Karpas-422 (cell line): ENCODE results near the gene MRAS. TPM values are rescaled to one million over a fixed set of nuclear protein-coding genes. Genes with fewer than 3 reads are reported as not detected.
"Not testable (repeated sequence)": the region's sequence is repeated elsewhere in the genome, so short reads cannot be mapped to it uniquely, and the experiment has no call there.

ENCODE experiments used
- DNase-seq: peaks from one replicate; pipeline ENCODE4 v3.0.0-alpha.2; 2015
- H2AFZ ChIP-seq: fragments of 200-600 bp; sonication (generic); 2 replicates; pipeline ENCODE4 v1.6.1; 2014; ENCODE audit warnings: antibody characterized with exemption, low read length, mixed read lengths
- H3K27ac ChIP-seq: fragments of 200-600 bp; sonication (generic); 2 replicates; pipeline ENCODE4 v1.5.1; 2014; ENCODE audit warnings: mild to moderate bottlenecking, low read length, moderate library complexity
- H3K27me3 ChIP-seq: fragments of 200-600 bp; sonication (generic); 2 replicates; pipeline ENCODE4 v1.6.1; 2014; ENCODE audit warnings: low read length, mixed read lengths
- H3K36me3 ChIP-seq: fragments of 200-600 bp; sonication (generic); 2 replicates; pipeline ENCODE4 v1.6.1; 2014; ENCODE audit warnings: low read length, mixed read lengths; ENCODE audit not compliant: insufficient read depth
- H3K4me1 ChIP-seq: fragments of 200-600 bp; sonication (generic); 2 replicates; pipeline ENCODE4 v1.6.1; 2014; ENCODE audit warnings: mild to moderate bottlenecking, low read length, mixed read lengths
- H3K4me2 ChIP-seq: fragments of 200-600 bp; sonication (generic); 2 replicates; pipeline ENCODE4 v1.6.1; 2014; ENCODE audit warnings: low read length, low read depth, mild to moderate bottlenecking; ENCODE audit not compliant: poor library complexity, severe bottlenecking
- H3K4me3 ChIP-seq: fragments of 200-600 bp; sonication (generic); 2 replicates; pipeline ENCODE4 v1.5.1; 2014; ENCODE audit warnings: mild to moderate bottlenecking, antibody characterized with exemption, low read length, mixed read lengths
- H3K79me2 ChIP-seq: fragments of 200-600 bp; sonication (generic); 2 replicates; pipeline ENCODE4 v1.6.1; 2014; ENCODE audit warnings: mild to moderate bottlenecking, low read length, mixed read lengths
- H3K9ac ChIP-seq: fragments of 200-600 bp; sonication (generic); 2 replicates; pipeline ENCODE4 v1.6.0; 2014; ENCODE audit warnings: low read length
- H3K9me2 ChIP-seq: fragments of 200-600 bp; sonication (generic), shearing (Covaris generic); replicated peaks from 2 replicates; pipeline ENCODE4 v1.6.0; 2014; ENCODE audit warnings: mild to moderate bottlenecking, low read length, moderate library complexity; ENCODE audit not compliant: insufficient read depth
- H3K9me3 ChIP-seq: fragments of 300-700, 200-600 bp; sonication (generic); 2 replicates; pipeline ENCODE4 v1.6.1; 2014; ENCODE audit warnings: low read length, mixed read lengths
- H4K20me1 ChIP-seq: fragments of 200-600 bp; sonication (generic); 2 replicates; pipeline ENCODE4 v1.6.1; 2014; ENCODE audit warnings: mild to moderate bottlenecking, antibody characterized with exemption, low read length, low read depth; ENCODE audit not compliant: insufficient read depth
- total RNA-seq: library from RNA; depleted of rRNA; stranded (reverse); fragments of >200 nt; shearing (Covaris generic); gene quantifications from 2 replicates; pipeline ENCODE4 v1.2.3, GENCODE V29; 2014; ENCODE audit warnings: low replicate concordance

MRAS gene
- total RNA-seq, 1 experiment from 2014 or later = not detected

DNA sequence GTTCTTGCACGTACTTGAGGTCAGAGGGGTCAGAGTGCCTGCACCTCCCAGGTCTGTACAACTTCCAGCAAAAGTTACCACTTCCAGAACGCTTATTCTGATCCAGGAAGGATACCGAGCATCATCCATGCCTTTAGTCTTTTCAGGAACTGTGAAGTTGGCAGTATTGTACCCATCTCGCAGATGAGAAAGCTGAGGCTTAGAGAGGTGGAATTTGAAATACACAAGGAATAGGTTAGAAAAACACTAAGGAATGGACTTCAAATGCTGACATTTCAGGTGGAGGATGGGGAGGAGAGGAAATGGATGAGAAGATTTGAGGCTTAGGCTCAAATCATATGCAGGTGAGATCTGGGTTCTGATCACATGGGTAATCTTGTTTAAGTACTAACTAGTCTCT, 97.3 kb downstream of the MRAS start:
- Histone ChIP-seq H3K9ac (no peak overlapping the region), H3K27ac (no peak overlapping the region), H3K79me2 (no peaks in the 10 kb centered on the region), H3K9me3 (no peaks in the 10 kb centered on the region), H4K20me1 (no peaks in the 10 kb centered on the region), H3K27me3 (no peaks in the 10 kb centered on the region), H3K4me2 (no peak overlapping the region), H3K4me1 (no peaks in the 10 kb centered on the region), H3K36me3 (no peaks in the 10 kb centered on the region), H3K9me2 (no peaks in the 10 kb centered on the region), H3K4me3 (no peak overlapping the region), H2AFZ (no peak overlapping the region)
- no peak for DNase-seq

DNA sequence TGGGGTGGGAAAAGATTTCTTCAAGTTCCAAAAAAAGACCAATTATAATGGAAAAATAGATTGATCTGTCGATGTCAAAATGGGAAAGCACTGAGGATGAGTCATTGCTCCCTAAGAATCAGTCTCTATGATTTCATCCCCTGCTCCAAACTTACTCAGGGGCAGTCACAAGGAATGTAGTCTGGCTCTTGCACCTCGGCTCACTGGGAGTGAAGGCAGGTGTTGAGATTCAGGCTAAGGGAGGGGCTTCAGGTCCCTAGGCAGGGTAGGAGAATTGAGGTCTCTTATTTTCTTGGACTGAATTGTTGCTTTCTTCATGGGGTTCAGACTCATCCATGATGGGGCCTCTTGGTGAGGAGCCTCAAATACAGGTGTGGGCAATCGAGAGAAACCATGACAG, 100.3 kb downstream of the MRAS start:
- Histone ChIP-seq H3K4me1 (no peaks in the 10 kb centered on the region), H3K9ac (no peak overlapping the region), H3K27me3 (no peaks in the 10 kb centered on the region), H3K79me2 (no peaks in the 10 kb centered on the region), H3K36me3 (no peaks in the 10 kb centered on the region), H3K4me2 (no peak overlapping the region), H3K27ac (no peak overlapping the region), H4K20me1 (no peaks in the 10 kb centered on the region), H3K9me3 (no peaks in the 10 kb centered on the region), H3K4me3 (no peak overlapping the region), H3K9me2 (no peaks in the 10 kb centered on the region), H2AFZ (no peak overlapping the region)
- no peak for DNase-seq

- Histone ChIP-seq H3K9ac (no peak overlapping the region), H4K20me1 (no peaks in the 10 kb centered on the region), H3K9me2 (no peaks in the 10 kb centered on the region), H3K4me3 (no peak overlapping the region), H3K9me3 (no peaks in the 10 kb centered on the region), H3K36me3 (no peaks in the 10 kb centered on the region), H3K4me1 (no peaks in the 10 kb centered on the region), H3K27me3 (no peaks in the 10 kb centered on the region), H3K4me2 (no peak overlapping the region), H2AFZ (no peak overlapping the region), H3K27ac (no peak overlapping the region), H3K79me2 (no peaks in the 10 kb centered on the region)
- no peak for DNase-seq
Observed at GRCh38 chr3:138449490-138449889, 101.1 kb downstream of the MRAS start.

GRCh38 chr3:138450181-138450580, 101.8 kb downstream of the MRAS start:
- Histone ChIP-seq H2AFZ (no peak overlapping the region), H3K4me1 (no peaks in the 10 kb centered on the region), H3K79me2 (no peaks in the 10 kb centered on the region), H3K9ac (no peak overlapping the region), H3K36me3 (no peaks in the 10 kb centered on the region), H4K20me1 (no peaks in the 10 kb centered on the region), H3K4me3 (no peak overlapping the region), H3K27ac (no peak overlapping the region), H3K4me2 (no peak overlapping the region), H3K9me3 (no peaks in the 10 kb centered on the region), H3K9me2 (no peaks in the 10 kb centered on the region), H3K27me3 (no peaks in the 10 kb centered on the region)
- no peak for DNase-seq

- no peaks in the 10 kb centered on the region for H3K36me3 ChIP-seq
- no peak overlapping the region for H2AFZ ChIP-seq
- DNase-seq = no peak
- H3K4me1 ChIP-seq = no peaks in the 10 kb centered on the region
- no peaks in the 10 kb centered on the region for H4K20me1 ChIP-seq
- no peak overlapping the region for H3K4me3 ChIP-seq
- H3K27me3 ChIP-seq = no peaks in the 10 kb centered on the region
- H3K9ac ChIP-seq = no peak overlapping the region
- H3K9me2 ChIP-seq = no peaks in the 10 kb centered on the region
- H3K27ac ChIP-seq = no peak overlapping the region
- no peaks in the 10 kb centered on the region for H3K79me2 ChIP-seq
- H3K9me3 ChIP-seq = no peaks in the 10 kb centered on the region
- H3K4me2 ChIP-seq = no peak overlapping the region
Observed at GRCh38 chr3:138450704-138451424, 102.5 kb downstream of the MRAS start.

DNA sequence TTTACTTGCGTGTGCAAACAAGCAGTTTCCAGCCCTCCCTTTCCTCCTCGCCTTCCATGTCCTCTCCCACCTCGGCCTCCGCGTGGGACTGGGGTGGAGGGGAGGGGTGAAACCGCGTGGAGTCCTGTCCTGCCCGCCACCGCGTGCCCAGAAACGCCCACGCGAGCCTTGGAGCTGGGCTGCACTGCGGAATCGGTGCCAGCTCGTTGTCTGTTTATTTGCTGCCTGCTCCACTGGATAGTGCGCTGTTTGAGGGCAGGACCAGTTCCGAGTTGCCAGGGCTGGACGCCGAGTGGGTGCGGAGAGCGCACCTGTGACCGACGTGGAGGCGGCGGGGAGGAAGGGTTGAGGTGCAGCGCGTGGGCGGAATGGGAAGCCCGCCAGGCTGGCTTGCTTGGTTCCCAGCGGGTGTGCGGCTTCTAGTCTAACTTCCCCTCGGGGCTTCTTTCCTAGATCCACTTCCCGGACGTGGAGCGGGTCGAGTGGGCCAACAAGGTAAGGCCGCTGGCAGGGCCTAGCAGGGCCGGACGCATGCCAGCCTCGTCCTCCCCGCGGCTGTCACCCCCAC, 103.3 kb downstream of the MRAS start:
- Histone ChIP-seq H3K9me3 (no peaks in the 10 kb centered on the region), H3K4me2 (no peak overlapping the region), H3K4me3 (no peak overlapping the region), H3K27me3 (no peaks in the 10 kb centered on the region), H3K27ac (no peak overlapping the region), H3K9me2 (no peaks in the 10 kb centered on the region), H3K79me2 (no peaks in the 10 kb centered on the region), H2AFZ (no peak overlapping the region), H3K36me3 (no peaks in the 10 kb centered on the region), H3K9ac (no peak overlapping the region), H4K20me1 (no peaks in the 10 kb centered on the region), H3K4me1 (no peaks in the 10 kb centered on the region)
- no peak for DNase-seq

GRCh38 chr3:138452436-138452835, 104.1 kb downstream of the MRAS start:
- Histone ChIP-seq H2AFZ (no peak overlapping the region), H3K27ac (no peak overlapping the region), H3K4me3 (no peak overlapping the region), H3K79me2 (no peaks in the 10 kb centered on the region), H3K36me3 (no peaks in the 10 kb centered on the region), H3K9me2 (no peaks in the 10 kb centered on the region), H3K4me1 (no peaks in the 10 kb centered on the region), H3K27me3 (no peaks in the 10 kb centered on the region), H3K9me3 (no peaks in the 10 kb centered on the region), H3K4me2 (no peak overlapping the region), H3K9ac (no peak overlapping the region), H4K20me1 (no peaks in the 10 kb centered on the region)
- no peak for DNase-seq

DNA sequence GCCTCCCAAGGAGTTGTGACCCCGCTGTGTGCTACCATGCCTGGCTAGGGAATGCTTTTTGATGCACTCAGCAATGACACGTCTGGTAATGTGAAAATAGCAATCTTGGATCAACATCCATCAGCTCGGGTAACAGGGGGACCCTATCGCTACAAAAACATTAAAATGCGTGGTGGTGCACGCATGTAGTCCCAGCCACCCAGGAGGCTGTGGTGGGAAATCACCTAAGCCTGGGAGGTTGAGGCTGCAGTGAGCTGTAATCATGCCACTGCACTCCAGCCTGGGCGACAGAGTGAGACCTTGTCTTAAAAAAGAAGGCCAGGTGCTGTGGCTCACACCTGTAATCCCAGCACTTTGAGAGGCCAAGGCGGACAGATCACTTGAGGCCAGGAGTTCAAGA, 105.6 kb downstream of the MRAS start:
- H4K20me1 ChIP-seq, H3K4me3 ChIP-seq, H3K79me2 ChIP-seq, H3K9ac ChIP-seq, H3K4me1 ChIP-seq, H3K9me2 ChIP-seq, H3K27ac ChIP-seq, H3K9me3 ChIP-seq, DNase-seq, H3K4me2 ChIP-seq, H3K27me3 ChIP-seq, H3K36me3 ChIP-seq, H2AFZ ChIP-seq: not testable (repeated sequence)
